ENCODE data around the gene FBXL22. TPM values are rescaled to one million over a fixed set of nuclear protein-coding genes. Genes with fewer than 3 reads are reported as not detected.

The FBXL22 gene
- total RNA-seq, 2 donors from 2014 or later: 0.43 to 0.74 TPM

DNA sequence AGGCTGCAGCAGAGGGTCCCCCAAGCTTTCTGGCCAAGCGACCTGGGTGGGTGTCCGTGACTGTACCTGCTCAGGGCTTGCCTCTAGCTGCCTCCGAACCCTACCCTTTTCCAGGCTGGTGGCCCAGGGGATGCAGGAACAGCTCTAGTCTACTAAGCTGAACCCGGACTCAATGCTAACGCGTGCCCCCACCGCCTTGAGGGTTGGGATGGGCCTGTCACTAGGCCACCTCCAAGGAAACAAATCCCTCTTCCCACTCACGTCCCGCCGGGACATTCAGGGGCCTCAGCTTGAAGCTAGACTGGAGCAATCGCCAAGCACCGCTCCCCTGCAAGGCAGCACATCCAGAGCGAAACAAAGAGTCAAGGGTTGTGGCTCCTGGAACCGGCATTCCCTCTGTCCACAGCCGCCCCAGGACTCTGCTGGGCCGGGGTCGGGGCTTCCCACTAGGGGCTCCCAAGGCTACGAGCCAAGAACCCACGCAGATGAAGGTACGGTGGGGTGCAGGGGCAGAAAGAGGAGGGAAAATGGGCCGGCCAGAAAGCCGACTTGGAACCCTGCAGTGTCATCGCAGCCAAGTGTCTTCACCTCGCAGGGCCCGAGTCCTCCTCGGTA lies 2.9 kb downstream of the FBXL22 start:
- Mint-ChIP-seq H3K9me3 (no peaks in the 10 kb centered on the region), H3K4me1 (peaks cover 25% of the 10 kb centered on the region), H3K27me3 (no peaks in the 10 kb centered on the region), H3K36me3 (ENCODE audit: low read depth) (peaks cover 13% of the 10 kb centered on the region), H3K27ac (peak overlapping the region; percentile 71), H3K4me3 (peak overlapping the region; percentile 86)
- ATAC-seq (replicated peaks): peak; percentile 10

GRCh38 chr15:63600616-63601025 lies 3.4 kb downstream of the FBXL22 start:
- H3K4me1 Mint-ChIP-seq: peaks cover 22% of the 10 kb centered on the region

DNA sequence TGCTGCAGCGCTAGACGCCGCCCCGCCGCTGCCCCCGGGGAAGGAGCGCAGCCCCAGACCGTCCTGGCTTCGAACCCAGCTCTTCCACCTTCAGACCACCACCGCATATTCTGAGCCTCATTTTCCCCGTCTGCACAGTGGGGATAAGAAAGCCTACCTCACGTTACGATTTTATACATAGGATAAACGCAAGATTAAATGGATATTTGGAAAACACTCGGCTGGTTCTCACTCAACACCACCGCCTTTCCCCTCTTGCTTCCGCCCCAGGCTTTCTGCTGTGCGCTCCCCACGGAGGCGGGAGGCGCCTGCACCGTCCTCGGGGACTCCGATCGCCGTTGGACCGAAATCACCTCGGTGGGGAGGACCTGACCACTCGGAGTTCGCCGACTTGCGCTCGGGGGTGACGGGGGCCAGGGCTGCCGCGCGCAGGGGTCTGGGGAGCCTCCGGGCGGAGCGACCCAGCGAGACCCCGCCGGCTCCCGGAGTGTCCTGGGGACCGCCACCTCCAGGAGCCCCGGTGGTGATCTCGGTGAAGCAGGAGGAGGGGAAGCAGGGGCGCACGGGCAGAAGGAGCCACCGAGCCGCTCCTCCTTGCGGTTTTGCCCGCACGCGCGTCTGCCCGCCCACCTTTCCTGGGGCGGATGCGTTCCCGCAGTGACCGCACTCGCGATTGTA lies 4.0 kb downstream of the FBXL22 start:
- H3K27me3 Mint-ChIP-seq: no peaks in the 10 kb centered on the region
- no peaks in the 10 kb centered on the region for H3K9me3 Mint-ChIP-seq
- peaks cover 17% of the 10 kb centered on the region for H3K4me1 Mint-ChIP-seq
- ATAC-seq (replicated peaks): peak; percentile 25
- peak overlapping the region; percentile 86 for H3K4me3 Mint-ChIP-seq
- H3K27ac Mint-ChIP-seq: peak overlapping the region; percentile 89
- H3K36me3 Mint-ChIP-seq (ENCODE audit: low read depth): peaks cover 13% of the 10 kb centered on the region

More at GRCh38 chr15:63600616-63601025, 3.4 kb downstream of the FBXL22 start:
- Mint-ChIP-seq H3K9me3 (no peaks in the 10 kb centered on the region), H3K36me3 (ENCODE audit: low read depth) (peaks cover 13% of the 10 kb centered on the region), H3K27me3 (no peaks in the 10 kb centered on the region), H3K4me3 (peak overlapping the region; percentile 86), H3K27ac (peak overlapping the region; percentile 89)
- ATAC-seq (replicated peaks): peak; percentile 83

DNA sequence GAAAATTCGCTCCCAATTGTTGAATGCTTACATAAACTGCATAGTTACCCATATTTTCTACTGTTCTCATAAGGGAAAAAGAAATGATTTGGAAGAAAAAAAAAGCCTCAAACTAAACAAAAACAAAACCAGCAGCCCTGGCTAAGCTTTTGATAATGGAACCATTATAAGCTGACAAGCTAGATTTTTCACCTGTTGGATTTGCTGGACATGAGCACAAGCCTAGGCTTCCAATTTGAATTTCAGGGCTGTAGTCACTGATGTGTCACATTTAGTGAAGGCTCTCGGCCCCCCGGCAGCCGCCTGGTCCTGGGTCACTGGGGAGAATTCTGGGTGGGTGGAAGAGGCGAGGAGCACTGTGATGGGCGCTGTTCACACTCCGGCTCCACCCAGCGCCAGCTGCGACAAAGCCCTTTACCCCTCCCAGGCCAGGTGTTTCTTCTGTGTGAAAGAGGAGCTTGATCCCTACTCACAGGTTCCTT lies 4.6 kb downstream of the FBXL22 start:
- peak overlapping the region; percentile 86 for H3K4me3 Mint-ChIP-seq
- H3K4me1 Mint-ChIP-seq: peaks cover 11% of the 10 kb centered on the region
- H3K9me3 Mint-ChIP-seq: no peaks in the 10 kb centered on the region
- no peaks in the 10 kb centered on the region for H3K27me3 Mint-ChIP-seq
- H3K27ac Mint-ChIP-seq: peak overlapping the region; percentile 89
- ATAC-seq (replicated peaks): no peak
- H3K36me3 Mint-ChIP-seq (ENCODE audit: low read depth): peaks cover 13% of the 10 kb centered on the region

DNA sequence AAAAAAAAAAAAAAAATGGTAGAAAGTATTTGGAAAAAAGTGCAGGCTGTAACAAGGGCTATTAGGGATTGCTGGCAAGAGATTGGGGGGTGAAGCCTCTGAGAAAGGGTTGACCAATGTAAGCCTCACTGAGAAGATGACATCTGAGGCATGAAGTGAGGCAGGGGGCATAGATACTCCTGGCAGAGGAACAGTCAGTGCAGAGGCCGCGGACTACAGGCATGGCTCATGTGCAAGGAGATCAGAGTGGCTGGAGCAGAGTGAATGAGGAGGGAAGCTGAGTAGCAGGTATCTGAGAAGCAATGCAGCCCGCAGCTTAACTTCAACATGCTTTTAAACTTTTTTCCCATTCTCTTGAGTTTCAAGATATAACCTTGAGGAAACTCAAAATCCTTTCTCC lies 5.4 kb downstream of the FBXL22 start:
- peaks cover 9% of the 10 kb centered on the region for H3K4me1 Mint-ChIP-seq
- H3K36me3 Mint-ChIP-seq (ENCODE audit: low read depth): peaks cover 18% of the 10 kb centered on the region
- ATAC-seq (replicated peaks): no peak
- H3K9me3 Mint-ChIP-seq: no peaks in the 10 kb centered on the region
- no peaks in the 10 kb centered on the region for H3K27me3 Mint-ChIP-seq
- H3K27ac Mint-ChIP-seq: no peak overlapping the region
- peak overlapping the region; percentile 86 for H3K4me3 Mint-ChIP-seq

DNA sequence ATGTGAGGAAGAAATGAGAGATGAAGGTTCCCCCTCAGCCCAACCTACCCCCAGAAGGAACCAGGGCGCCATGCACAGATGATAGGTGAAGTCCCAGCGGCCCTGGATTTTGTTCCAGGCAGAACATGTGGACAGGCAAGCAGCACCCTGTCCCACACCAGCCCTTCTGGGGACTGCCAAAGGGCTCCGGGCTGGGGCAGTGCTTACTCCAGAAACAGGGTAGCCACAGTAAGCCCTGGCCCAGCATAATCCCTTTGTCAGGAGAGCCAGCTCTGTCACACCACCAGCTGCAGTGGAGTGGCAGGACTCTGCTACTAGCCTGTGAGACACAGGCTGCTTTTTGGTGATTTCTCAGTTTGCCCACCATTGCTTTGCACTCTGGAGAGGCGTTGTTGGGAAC lies 6.3 kb downstream of the FBXL22 start:
- Mint-ChIP-seq H3K36me3 (ENCODE audit: low read depth) (peaks cover 27% of the 10 kb centered on the region), H3K4me1 (peaks cover 9% of the 10 kb centered on the region), H3K9me3 (no peaks in the 10 kb centered on the region), H3K27ac (no peak overlapping the region), H3K4me3 (no peak overlapping the region), H3K27me3 (no peaks in the 10 kb centered on the region)
- ATAC-seq (replicated peaks): no peak

DNA sequence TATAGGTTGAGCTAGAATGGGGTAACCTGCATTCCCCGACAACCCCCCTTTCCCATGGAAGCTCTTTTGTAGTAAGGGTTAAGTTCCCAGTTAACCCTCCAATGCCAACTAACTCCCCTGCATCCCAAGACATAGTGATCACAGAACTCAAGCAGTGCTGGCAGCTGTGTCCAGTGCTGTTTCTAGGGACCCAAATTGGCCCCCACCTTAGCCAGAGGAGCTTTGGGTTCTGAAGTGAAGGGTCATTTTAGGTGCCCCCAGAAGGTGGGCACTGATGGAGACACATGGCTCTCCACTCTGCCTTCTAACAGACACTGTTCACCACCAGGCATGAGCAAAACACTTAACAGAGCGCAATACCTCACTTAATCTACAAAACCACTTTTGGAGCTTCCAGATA lies 7.1 kb downstream of the FBXL22 start:
- Mint-ChIP-seq H3K4me1 (peaks cover 9% of the 10 kb centered on the region), H3K27ac (no peak overlapping the region), H3K9me3 (no peaks in the 10 kb centered on the region)

GRCh38 chr15:63605036-63605435 lies 7.8 kb downstream of the FBXL22 start:
- H3K27ac Mint-ChIP-seq: peak overlapping the region; percentile 89
- ATAC-seq (replicated peaks): no peak
- H3K36me3 Mint-ChIP-seq (ENCODE audit: low read depth): peaks cover 32% of the 10 kb centered on the region
- H3K27me3 Mint-ChIP-seq: no peaks in the 10 kb centered on the region
- H3K4me1 Mint-ChIP-seq: peaks cover 7% of the 10 kb centered on the region
- H3K9me3 Mint-ChIP-seq: no peaks in the 10 kb centered on the region
- peak overlapping the region; percentile 67 for H3K4me3 Mint-ChIP-seq

More for the DNA sequence above, 7.1 kb downstream of the FBXL22 start:
- Mint-ChIP-seq H3K27me3 (no peaks in the 10 kb centered on the region), H3K36me3 (ENCODE audit: low read depth) (peaks cover 32% of the 10 kb centered on the region), H3K4me3 (no peak overlapping the region)
- ATAC-seq (replicated peaks): no peak

- ATAC-seq (replicated peaks): peak; percentile 77
- H3K4me1 Mint-ChIP-seq: peaks cover 14% of the 10 kb centered on the region
- H3K4me3 Mint-ChIP-seq: peak overlapping the region; percentile 67
- H3K27ac Mint-ChIP-seq: peak overlapping the region; percentile 89
- H3K9me3 Mint-ChIP-seq: no peaks in the 10 kb centered on the region
- peaks cover 31% of the 10 kb centered on the region for H3K36me3 Mint-ChIP-seq (ENCODE audit: low read depth)
- H3K27me3 Mint-ChIP-seq: no peaks in the 10 kb centered on the region
Measured at GRCh38 chr15:63605816-63606215, 8.6 kb downstream of the FBXL22 start.

GRCh38 chr15:63606308-63606707 lies 9.1 kb downstream of the FBXL22 start:
- Mint-ChIP-seq H3K9me3 (no peaks in the 10 kb centered on the region), H3K4me1 (peaks cover 16% of the 10 kb centered on the region), H3K4me3 (peak overlapping the region; percentile 67), H3K36me3 (ENCODE audit: low read depth) (peaks cover 28% of the 10 kb centered on the region), H3K27me3 (no peaks in the 10 kb centered on the region), H3K27ac (peak overlapping the region; percentile 89)
- no peak for ATAC-seq (replicated peaks)

DNA sequence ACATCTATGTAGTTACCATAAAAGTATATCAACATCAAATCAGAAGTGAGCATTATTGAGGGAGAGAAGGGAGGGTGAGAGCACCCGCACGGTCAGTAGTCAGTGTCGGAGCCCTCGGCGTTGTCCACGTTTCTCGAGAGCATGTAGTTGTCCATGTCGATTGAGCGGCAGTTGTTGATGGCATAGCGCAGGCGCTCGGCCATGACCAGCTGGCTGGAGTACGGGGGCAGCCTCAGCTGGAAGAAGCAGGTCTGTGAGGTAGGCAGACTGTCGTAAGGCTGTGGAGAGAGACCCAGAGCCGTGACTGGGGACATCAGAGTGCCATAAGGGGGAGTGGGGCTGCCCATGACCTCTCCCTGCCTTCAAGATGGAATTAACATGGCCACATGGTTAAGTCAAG lies 11.8 kb downstream of the FBXL22 start:
- Mint-ChIP-seq H3K4me1 (peaks cover 16% of the 10 kb centered on the region), H3K9me3 (no peaks in the 10 kb centered on the region), H3K36me3 (ENCODE audit: low read depth) (peaks cover 33% of the 10 kb centered on the region), H3K4me3 (no peak overlapping the region), H3K27ac (peak overlapping the region; percentile 25), H3K27me3 (no peaks in the 10 kb centered on the region)
- ATAC-seq (replicated peaks): no peak

- no peak for ATAC-seq (replicated peaks)
- Mint-ChIP-seq H3K36me3 (ENCODE audit: low read depth) (peaks cover 34% of the 10 kb centered on the region), H3K27me3 (no peaks in the 10 kb centered on the region), H3K4me1 (peaks cover 16% of the 10 kb centered on the region), H3K27ac (peak overlapping the region; percentile 25), H3K4me3 (no peak overlapping the region), H3K9me3 (no peaks in the 10 kb centered on the region)
Measured at GRCh38 chr15:63609448-63609847, 12.3 kb downstream of the FBXL22 start.

DNA sequence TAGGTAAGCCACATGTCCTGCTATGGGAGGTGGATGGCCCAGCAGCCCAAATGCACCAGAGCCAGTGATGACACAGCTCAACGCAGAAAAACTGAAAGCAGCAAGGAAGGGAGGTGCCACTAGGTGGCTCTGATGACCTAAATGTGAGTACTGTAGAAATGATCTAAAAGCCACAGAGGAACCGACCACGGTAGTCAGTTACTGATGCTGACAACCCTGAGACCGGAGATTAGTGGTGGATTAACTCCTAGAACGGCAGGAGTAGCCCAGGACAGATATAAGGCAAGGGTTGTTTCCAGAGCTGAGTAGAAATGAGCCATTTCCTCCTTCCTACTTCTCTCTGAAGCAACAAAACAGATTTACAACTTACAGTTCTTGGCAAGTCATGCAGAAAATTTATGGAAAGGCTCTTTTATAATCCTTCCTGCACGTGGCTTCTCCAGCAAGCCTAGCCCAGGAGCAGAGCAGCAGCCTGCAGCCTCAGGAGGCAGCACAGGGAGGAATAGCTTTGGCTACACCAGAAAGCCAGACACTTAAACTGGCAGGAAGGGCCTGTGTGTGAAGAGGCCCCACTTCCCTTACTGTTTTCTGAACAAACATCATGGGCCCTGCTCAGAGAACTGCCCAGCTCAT lies 13.1 kb downstream of the FBXL22 start:
- Mint-ChIP-seq H3K9me3 (no peaks in the 10 kb centered on the region), H3K36me3 (ENCODE audit: low read depth) (peaks cover 43% of the 10 kb centered on the region), H3K27ac (peak overlapping the region; percentile 78), H3K4me1 (peaks cover 12% of the 10 kb centered on the region), H3K4me3 (peak overlapping the region; percentile 40), H3K27me3 (no peaks in the 10 kb centered on the region)
- ATAC-seq (replicated peaks): peak; percentile 89

DNA sequence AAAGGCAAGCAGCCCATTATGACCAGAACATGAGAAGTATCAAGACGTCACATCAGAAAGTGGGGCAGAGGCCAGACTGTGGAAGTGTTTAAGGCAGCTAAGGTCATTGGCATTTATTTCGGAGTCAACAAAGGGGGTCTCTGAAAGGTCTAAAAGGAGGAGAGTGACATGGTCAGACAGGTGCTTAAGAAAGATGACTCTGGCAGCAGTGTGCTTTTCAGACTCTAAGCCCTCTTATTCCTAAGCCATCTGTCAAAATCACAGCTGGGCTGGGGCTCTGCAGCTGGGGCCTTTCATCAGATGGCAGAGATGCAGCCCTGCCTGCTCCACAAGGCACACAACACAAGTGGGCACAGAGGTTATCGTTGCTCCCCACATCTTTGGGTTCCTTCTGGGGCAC lies 14.0 kb downstream of the FBXL22 start:
- H3K36me3 Mint-ChIP-seq (ENCODE audit: low read depth): peaks cover 51% of the 10 kb centered on the region
- H3K4me3 Mint-ChIP-seq: no peak overlapping the region
- ATAC-seq (replicated peaks): no peak
- no peaks in the 10 kb centered on the region for H3K27me3 Mint-ChIP-seq
- no peaks in the 10 kb centered on the region for H3K9me3 Mint-ChIP-seq
- H3K27ac Mint-ChIP-seq: peak overlapping the region; percentile 78
- H3K4me1 Mint-ChIP-seq: peaks cover 12% of the 10 kb centered on the region

GRCh38 chr15:63612300-63612699 lies 15.1 kb downstream of the FBXL22 start:
- H3K4me1 Mint-ChIP-seq: peaks cover 12% of the 10 kb centered on the region
- peaks cover 51% of the 10 kb centered on the region for H3K36me3 Mint-ChIP-seq (ENCODE audit: low read depth)
- H3K27ac Mint-ChIP-seq: peak overlapping the region; percentile 78
- no peak for ATAC-seq (replicated peaks)
- no peak overlapping the region for H3K4me3 Mint-ChIP-seq
- no peaks in the 10 kb centered on the region for H3K9me3 Mint-ChIP-seq
- H3K27me3 Mint-ChIP-seq: no peaks in the 10 kb centered on the region
